ENCODE measurements around the gene PARVB. TPM values are rescaled to one million over a fixed set of nuclear protein-coding genes. Genes with fewer than 3 reads are reported as not detected.

The PARVB gene
- polyA plus RNA-seq, 12 donors: 28.3 to 50.5 (median 42.6) TPM; not detected in 1

DNA sequence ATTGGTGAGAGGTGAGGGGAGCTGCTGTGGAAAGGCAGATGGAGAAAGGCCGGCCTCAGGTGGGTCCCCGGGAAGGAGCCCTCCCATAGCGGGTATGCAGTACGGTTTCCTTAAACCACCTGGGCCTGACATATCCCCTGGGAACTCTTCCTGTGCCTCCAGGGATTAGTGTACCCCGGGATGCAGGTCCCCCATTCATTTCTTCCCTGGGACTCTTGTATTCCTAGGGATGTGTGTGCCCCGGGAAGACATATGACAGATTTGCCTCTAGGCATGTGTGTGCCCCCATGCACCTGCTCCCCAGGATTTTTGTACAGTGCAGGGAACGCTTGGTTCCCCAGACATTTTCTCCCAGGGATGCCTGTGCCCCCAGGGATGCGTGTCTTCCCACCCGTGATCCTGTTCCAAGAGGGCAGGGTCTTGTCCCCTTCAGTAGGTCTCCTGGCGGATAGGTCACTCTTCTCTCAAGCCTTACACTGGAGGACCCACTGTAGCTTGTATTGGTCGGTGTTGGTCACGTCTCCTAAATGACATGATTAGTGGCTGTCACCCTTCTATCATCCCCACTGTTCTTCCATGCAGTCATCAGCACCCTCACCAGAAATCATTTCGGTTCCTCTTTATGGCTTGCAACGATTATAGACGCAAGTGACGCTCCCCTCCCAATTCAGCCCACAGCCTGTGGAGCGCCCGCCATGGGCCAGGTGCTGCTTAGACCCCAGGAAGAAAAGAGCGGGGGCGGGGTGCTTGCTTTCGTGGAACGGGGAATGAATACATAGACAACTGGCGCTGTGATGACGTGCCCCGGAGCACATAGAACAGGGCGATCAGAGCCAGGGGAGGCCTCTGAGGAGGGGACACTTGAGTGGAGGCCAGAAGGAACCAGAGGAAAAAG is 1.3 kb downstream of the PARVB start:
- no peak for DNase-seq

DNA sequence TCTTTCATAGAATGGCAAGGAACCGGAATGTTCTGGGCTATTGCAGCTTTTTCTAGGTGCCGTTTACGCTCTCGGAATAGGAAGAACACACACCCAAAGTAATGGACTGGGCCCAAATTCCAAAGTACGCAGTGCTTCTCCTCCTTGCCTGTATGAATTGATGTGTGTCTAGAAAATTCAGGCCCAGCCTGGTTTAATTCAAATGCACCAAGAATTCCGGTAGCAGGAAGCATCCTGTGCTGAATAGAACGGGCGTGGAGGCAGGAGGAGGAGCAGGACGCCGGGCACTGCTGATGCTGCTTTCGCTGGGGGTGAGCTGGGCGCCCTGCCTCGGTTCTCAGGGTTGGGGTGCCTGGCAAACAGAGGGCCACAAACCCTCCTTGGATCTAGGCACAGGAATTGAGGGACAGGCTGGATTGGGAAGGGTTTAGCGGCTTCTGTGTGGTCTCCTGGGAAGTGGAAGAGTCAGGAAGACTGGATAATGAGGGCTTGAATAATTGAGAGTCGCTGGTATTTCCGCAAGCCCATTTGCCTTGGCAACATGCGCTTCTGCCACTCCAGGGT is 2.0 kb downstream of the PARVB start:
- no peak for DNase-seq

DNA sequence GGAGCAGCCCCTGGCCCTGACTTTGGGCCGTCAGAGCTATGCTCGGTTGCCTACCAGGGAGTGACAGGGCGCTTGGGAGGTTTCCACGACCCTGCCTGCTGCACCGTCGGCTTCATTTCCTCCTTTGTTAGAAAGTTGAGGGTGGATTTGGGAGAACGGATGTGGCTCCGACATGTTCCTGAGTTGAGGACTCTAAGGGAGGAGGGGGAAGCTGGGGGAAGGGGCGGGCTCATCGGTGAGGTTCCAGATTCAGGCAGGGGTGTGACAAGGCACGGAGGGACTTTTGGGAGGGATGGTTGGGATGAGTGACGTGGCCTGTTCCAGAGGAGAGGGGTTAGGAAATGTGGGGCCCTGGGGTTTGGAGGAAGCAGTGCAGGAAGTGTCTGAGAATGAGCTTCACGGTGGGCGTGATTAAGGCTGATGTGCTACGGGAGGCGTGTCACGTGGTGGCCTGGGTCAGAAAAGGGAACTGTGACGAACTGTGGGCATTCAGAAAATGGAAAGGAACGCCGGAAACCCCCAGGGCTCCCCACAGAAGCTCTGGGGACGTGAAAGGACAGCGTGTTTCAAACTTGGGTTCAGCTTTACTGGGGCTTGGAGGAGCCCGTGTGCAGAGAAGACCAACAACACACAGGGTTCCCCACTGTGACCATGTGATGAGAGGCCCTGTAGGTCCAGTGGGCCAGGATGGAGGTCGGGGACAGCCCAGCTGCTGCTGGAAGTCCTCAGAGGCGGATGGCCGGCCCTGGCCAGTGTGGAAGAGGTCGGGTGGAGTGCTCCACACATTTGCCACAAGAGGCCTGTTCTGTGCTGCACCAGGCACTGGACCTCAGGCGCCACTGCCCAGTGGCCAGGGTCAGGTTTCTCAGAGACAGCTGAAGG is 2.8 kb downstream of the PARVB start:
- no peak for DNase-seq

DNA sequence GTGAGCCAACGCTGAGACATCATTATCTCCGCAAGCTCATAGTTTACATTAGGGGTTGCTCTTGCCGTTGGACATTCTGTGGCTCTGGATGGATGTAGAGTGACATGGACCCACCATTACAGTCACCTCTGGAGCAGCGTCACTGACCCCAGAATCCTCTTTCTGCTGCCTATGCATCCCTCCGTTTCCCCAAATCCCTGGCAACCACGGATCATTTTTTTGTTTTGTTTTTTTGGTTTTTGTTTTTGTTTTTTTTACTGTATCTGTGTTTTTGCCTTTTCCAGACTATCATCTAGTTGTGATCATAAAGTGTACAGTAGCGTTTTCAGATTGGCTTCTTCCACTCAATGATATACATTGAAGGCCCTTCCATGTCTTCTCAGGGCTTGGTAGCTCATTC is 4.0 kb downstream of the PARVB start:
- no peak for DNase-seq

DNA sequence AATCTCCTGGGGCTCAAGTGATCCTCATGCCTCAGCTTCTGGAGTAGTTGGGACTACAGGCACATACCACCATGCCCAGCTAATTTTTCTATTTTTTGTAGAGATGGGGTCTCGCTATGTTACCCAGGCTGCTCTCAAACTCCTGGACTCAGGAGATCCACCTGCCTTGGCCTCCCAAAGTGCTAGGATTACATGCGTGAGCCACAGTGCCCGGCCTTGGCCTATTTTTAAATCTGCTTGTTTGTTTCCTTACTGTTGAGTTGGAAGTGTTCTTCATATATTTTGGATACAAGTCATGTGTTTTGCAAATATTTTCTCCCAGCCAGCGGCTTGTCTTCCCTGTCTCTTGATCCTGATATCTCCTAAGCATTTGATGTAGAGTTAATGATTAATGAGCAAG is 5.0 kb downstream of the PARVB start:
- no peak for DNase-seq

DNA sequence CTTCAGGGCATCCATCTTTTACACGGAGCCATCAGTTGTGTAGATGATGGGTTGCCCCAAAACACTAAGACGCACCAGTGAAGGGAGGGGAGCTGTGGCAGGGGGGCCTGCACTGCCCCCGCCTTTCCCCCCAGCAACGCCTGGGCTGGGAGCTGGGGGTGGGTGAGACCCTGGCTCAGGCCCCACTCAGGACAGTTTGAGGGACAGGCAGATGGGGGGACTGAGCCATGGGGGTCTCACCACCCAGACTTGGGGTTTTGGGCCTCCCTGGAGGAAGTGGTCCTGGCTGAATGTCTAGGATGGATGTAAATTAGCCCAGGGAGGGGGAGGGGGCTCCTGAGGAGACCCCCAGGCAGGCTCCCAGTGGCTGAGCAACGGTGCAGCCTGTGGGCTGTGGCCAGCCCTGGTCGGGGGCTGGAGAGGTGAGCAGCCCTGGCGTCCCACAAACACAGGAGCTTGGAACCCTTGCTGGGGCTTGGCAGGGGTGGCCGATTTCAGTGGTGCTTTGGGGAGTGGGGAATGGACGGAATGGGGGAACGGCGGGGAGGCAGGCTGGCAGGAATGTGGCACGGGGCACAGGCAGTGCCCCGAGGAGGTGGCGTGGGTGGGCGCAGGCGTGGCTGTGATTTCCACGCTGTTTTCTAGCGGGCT is 6.1 kb downstream of the PARVB start:
- DNase-seq: no peak

DNA sequence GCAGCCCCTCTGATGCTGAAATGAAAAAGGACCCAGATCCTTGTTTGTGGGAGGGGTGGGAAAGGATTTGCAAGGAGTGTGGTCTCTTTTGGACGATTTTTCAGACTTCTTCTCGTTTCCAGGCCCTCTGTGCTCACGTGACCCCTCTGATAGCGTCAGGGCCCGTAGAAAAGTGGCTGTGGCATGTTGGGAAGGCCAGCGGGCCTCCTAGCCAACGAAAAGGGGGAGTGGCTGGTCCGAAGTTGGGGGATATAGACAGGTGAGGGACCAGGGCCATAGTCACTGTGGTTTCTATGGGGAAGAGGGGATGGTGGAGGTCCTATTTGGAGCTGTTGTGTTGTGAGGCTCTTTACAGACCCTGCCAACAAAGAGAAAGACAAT is 6.6 kb downstream of the PARVB start:
- DNase-seq: no peak

DNA sequence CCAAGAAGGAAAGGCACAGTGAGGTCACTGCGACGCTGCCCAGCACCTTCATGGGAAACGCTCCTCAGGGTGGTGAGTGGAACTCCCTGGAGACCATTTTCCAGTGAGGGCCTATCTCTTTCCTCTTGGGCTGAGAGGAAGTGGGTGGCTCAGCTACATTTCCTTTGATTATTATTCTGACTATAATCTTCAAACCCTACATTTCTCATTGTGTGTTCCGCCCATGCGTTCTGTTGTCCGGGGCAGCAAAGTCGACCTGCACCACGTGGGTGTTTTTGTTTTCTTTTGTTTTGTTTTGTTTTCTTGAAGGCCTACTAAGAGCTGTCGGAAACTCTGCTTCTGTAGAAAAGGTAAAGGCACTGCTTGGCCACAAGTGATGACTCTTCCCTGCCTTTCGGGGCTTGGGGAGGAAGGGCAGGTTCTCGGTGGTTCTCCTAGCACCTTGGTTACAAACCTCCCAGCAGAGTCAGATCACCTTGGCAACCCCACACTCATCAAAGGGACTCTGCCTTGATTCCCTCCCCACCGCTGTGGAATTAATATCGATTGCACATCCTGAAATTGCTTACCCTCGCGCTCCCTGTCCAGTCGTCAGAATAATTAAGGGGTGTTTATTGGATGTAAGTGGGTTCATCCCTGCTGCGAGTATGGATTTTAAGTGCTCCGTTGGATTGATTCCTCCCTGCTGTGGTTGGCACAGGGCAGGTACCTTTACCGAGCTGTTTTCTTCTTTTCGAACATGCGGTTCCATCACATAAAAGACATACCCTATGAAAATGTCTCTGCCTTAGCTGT is 7.3 kb downstream of the PARVB start:
- no peak for DNase-seq

DNA sequence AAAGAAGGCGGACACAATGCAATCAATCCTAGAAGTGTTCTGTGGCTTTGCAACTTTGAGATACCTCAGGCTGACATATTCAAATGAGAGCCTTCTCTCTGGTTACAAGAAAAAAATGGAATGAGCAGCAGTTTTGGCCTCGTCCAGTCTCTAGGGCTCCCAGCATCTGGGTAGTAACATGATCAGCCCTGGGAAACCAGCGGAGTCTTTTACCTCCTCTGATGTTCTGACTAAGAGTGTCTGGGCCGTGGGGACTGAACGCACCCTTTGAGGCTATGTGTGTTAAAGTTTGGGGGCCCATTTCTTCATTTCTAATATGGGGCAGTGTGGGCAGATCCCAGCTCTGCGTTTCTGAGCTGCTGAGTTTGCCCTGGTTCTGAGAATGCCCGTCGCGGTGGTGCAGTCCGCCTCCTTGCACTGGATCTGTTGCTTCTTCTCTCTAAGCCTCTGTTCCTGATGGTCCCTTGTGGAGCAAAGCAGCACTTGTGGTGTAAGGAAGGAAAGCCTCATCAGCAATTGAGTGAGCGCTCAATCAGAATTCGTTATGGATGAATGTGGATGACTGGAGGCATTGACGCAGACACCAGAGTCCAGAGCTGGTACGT is 8.1 kb downstream of the PARVB start:
- DNase-seq: no peak

DNA sequence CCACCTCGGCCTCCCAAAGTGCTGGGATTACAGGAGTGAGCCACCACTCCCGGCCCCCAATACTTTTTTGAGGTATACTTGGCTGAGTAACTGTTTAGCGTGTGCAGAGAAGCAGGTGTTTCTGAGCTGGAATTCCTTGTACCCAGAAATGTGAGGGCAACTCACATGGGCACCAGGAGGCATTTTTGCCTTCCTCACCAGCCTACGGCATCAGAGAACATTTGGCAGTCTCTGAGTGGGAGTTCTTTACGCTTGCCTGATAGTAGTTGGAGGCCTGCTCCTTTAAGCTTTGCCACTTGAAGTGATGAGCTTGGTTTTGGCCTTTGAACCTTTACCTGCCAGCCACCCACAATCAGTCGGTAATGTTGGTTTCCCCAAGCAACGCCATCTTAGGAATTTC is 9.2 kb downstream of the PARVB start:
- DNase-seq: no peak

DNA sequence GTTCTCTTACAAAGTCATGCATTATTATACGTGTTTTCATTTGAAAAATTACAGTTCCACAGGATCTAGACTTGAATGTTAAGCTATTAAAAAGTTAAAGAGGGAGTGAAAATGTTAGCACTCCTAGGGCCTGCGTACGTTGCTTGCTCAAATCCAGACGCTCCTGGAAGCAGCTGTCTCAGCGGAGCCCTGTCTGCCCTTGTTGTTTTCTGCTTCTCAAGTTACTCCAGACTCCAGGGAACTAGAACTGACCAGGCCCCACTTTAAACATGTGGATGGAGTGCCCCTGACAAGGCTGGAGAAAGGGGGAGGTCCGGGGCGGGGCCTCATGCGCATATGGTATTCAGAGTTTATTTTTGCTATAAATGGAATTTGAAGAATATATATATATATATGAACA is 9.6 kb downstream of the PARVB start:
- DNase-seq: no peak

DNA sequence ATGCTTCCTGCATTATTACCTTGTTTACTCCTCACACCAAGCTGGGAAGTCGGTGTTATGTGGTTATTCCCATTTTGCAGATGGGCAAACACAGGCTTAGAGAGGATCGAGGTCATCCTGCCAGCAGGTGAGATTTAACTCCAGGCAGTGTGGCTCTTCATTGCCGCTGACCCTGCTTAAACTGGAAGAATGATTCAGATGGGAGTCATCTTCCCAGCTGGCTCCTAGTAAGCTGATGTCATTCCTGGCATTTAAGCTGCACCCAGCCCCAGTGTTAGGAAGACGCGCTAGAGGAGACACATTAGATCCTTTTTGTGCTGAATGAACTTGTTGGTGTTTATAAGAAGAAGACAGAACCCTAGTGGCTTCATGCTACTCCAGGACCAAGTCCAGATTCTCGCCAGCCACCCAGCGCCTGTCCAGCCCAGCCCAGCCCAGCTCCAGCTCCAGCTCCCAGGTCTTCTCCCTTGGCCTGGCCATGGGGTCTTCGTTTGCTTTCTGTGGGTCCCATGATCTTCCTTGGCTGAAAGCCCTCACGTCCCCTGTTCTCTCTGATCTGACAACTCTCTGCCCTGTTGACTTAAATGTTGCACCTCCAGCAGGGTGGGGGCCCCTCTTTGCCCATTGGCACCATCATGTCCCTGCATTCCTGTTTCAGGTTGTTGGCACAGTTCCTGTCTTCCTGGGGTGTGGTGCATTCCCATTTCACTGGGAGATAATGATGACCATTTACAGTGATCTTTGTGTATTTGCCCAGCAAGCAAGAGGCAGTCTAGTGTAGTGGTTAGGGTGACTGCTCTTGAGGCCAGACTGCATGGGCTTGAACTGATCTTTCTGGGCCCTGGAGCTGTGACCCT is 13.6 kb downstream of the PARVB start:
- no peak for DNase-seq

DNA sequence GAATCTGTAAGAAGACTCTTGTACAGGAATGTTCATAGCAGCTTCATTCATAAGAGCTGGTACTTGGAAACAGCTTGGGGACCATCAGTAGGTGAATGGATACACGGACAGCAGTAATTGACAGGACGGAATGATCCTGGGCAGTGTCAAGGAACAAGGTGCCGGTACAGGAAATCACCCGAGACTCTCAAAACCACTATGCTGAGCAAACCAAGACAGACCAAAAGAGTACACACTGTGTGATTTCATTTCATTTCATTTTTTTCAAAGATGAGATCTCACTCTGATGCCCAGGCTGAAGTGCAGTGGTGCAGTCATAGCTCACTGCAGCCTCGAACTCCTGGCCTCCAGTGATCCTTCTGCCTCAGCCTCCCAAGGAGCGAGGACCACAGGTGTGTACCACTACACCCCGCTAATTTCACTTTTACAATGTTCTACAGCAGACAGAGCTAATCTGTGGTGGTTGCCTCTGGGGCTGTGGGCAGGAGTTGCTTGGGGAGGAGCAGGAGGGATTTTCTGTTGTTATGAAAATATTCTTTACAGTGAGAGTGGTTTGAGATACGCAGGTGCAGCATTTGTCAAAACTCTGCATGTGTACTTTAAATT is 15.6 kb downstream of the PARVB start:
- no peak for DNase-seq

DNA sequence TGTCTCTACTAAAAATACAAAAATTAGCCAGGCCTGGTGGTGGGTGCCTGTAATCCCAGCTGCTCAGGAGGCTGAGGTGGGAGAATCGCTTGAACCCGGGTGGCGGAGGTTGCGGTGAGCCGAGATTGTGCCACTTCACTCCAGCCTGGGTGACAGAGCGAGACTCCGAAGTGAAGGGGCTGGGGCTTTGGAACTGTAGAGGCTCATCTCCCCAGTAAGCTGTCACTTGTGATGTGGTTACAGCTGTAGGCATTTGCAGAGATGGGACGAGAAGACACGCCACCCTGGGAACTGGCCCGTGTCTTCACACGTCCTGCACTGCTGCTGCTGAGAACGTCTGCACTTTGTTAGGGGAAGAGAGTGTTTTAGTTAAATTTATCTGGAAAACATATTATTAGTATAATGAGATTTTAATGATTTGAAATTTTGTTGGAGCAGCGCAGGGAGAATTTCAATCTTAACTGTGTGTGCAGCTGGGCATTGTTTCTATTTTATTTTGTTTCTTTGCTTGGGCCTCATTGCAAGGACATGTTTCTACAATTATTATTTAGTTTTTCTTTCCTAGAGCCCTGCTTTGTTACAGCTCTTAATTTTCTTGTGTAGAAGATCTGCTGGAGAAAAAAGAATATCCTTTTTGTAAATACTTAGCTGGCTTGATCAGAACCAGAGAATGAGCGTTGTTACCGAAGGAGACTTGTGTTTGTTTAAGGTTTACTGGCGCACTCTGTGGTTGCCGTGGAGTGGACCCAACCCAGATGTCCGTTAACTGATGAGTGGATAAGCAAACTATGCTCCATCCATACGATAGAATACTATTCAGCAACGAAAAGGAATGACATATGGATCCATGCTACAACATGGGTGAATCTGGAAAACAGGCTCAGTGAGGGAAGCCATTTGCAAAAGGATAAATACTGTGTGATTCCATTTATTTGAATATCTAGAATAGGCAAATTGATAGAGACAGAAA is 18.4 kb downstream of the PARVB start:
- DNase-seq: no peak

DNA sequence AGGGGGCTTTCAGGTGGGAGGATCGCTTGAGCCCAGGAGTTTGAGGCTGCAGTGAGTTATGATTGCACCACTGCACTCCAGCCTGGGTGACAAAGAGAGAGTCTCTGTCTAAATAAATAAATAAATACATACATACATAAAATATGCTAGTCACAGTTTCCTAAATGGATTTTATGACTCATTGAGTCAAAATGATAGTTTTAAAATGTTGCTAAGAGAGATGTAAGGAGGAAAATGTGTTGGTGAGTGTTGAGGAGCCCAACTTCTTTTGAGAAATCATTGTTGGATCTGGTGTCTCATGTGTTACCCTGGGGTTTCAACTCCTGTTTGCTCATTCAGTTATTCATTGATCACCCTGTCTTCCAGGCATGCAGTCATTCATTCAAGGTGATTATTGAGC is 21.0 kb downstream of the PARVB start:
- no peak for DNase-seq

DNA sequence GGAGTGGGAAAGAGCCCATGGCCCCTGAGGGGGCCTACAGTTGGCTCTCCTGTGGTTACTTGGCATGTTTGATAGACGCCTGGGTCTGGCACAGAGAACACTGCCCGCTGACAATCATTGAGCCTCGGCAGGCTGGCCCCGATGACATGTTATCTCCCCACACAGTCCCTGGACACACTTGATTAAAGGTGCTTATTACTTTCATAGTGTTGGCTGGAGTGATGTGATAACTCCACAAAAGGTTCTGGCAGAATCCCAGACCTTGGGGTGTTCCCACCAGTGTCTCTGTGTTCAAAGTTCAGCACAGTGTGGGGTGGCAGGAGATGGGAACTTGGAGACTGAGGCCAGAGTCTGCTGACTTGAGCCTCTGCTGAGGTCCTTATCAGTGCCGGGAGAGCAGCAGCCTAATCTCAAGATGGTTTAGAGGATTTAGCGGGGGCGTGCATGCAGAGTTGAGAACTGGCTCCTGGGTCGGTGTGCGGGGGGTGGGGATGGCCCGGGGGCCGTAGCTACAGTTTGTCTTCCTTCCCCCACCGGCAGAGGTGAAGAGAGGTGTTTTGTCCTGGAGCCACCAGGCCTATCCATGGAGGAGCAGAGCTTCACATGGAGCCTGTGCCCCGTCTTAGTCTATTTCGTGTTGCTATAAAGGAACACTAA is 22.5 kb downstream of the PARVB start:
- no peak for DNase-seq

DNA sequence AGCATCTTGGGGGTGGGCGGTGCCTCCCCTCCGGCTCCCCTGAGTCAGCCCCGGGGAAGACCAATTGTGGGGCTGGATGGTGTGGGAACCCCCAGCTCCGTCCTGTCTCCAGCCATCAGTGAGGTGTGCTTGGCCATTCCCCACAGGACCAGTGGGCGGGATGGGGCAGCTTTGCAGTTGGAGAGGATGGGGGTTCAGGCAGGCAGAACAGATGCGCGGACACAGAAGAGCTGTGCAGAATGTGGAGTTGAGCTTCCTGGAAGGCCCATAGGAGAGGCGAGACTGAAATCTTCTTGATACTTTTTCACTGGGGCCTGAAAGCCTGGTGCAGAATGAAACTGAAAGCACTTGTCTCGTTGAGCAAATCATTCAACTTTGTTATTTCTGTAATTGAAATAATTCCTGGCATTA is 23.8 kb downstream of the PARVB start:
- DNase-seq: no peak

Data from muscle of arm (tissue), 12 donors.